HG02610 (cell line): Measurements from ENCODE around the gene BCKDHA.
"Not testable (repeated sequence)": the region's sequence is repeated elsewhere in the genome, so short reads cannot be mapped to it uniquely, and the experiment has no call there.

Source experiments
- ATAC-seq: cut with Tn5 transposase; IDR thresholded peaks from one replicate; pipeline ENCODE4 v1.9.1; 2021; ENCODE audit warnings: mild to moderate bottlenecking, moderate library complexity; ENCODE audit not compliant: unreplicated experiment

Gene BCKDHA

DNA sequence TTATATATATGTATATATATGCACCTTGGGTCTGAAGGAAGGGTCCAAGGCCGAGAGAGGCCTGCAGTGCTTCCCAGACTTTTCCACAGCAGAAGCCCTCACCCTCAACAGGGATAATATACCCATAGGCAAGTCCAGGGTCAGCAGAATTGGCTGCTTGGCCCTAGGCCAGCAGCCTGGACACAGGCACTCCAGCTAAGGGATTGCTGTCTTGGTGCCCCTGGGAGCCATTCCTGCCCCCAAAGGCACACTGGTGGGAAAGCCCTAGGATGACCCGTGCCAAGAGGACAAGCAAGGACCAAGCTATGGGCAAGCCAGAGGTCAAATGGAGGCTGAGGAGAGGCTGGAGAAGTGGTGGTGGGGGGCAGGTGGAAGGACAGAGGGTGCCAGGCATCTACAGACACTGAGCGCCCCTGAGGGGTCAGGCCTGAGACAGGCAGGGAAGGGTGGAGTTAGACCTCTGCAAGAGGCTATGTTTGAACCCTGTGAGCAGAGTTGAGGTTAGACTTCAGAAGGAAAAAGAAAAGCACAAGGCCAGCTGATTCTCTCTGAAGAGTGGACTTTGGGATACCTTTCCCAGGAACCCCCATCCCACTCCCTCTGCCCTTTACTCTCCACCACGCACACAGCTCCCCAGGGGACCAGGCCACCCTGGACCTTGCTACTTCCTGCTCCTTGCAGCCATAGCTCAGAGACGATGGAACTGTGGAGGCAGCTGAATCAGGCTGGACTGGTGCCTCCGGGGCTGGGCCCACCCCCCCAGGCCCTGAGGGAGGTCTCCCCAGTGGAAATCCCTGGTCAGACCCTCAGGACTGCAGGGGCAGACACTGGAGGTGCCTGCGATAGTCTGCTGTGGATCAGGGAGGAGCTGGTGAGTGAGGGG, 45.1 kb downstream of the BCKDHA start, which contains the start of gene ERICH4:
ERICH4 (plus strand) TSS at position 684 of the 883 bp plus-strand sequence; CDS start at position 698, 14 bp downstream.
- ATAC-seq = no peak

GRCh38 chr19:41443813-41444455, 46.3 kb downstream of the BCKDHA start:
- no peak for ATAC-seq

DNA sequence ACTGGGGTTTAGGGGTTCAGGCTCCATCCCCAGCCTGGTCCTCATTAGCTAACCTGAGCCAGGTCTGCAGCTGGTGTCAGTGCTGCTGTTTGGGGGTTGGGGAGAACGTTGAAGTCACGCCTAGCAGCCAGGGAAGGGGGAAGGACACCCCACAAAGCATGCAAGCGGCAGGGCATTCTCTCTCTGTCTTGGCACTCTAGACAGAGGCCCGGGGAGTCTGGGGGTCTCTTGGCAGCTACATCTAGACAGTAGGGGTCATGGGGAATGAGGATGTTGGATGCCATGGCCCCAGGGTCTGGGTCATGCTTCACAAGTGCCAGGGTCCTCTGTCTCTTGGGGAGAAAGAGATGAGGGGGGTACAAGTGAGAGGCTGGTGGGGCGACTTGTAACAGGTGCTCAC, 48.0 kb downstream of the BCKDHA start:
- no peak for ATAC-seq

- ATAC-seq = no peak
Observed at GRCh38 chr19:41447732-41448332, 50.2 kb downstream of the BCKDHA start.

GRCh38 chr19:41449079-41449864, 51.7 kb downstream of the BCKDHA start:
- peak; percentile 41 for ATAC-seq

DNA sequence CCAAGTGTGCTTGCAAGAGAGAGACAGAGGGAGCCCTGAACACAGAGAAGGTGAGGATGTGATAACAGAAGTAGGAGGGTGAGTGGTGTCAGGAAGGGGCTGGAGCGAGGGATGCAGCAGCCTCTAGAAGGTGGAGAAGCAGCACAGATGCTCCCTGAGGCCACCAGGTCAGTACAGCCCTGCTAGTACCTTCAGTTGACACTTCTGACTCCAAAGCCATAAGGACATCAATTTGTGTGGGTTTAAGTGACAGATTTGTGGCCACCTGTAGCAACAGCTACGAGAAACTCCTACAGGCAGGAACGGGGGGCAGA, 52.2 kb downstream of the BCKDHA start:
- no peak for ATAC-seq

GRCh38 chr19:41452584-41453275, 55.1 kb downstream of the BCKDHA start:
- no peak for ATAC-seq

GRCh38 chr19:41455936-41456335, 58.3 kb downstream of the BCKDHA start:
- no peak for ATAC-seq

GRCh38 chr19:41456342-41456918, 58.8 kb downstream of the BCKDHA start:
- no peak for ATAC-seq

GRCh38 chr19:41457241-41457640, 59.6 kb downstream of the BCKDHA start:
- peak; percentile 55 for ATAC-seq

DNA sequence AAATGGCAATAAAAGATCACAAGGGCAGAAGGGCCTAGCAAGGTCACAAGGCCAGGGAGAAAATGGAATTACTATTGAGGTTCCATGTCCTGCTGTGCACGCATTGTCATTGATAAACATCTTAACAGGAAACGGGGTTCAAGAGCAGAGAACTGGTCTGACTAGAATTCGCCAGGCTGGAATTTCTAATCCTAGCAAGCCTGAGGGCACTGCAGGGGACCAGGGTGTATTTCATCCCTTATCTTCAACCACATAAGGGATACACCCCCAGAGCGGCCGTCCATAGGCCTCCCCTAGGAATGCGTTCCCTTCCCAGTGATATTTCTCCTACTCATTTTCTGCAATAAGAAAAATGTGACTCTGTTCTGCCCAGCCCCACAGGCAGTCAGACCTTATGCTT, 64.9 kb downstream of the BCKDHA start:
- no peak for ATAC-seq

- not testable (repeated sequence) for ATAC-seq
Observed at GRCh38 chr19:41463257-41464256, 65.9 kb downstream of the BCKDHA start.
